Peyer's patch (tissue), 4 donors: ENCODE data around the gene DIO3.

Experiments used
- CTCF ChIP-seq, 6 experiments: fragments of 450-650 bp in 4 of 6; fragments of 200-600 bp in 2 of 6; sonication (generic) in 1 of 6; IDR thresholded peaks; one replicate each; pipeline ENCODE4 v1.5.1; 2017 to 2019; ENCODE audit warnings: antibody characterized with exemption in 6 of 6, mild to moderate bottlenecking in 3 of 6, moderate library complexity in 1 of 6
- POLR2A ChIP-seq, 2 donors: fragments of 450-650 bp; IDR thresholded peaks; one replicate each; pipeline ENCODE4 v1.5.1; 2017; ENCODE audit warnings: antibody characterized with exemption in 2 of 2, mild to moderate bottlenecking in 2 of 2, moderate library complexity in 2 of 2

GRCh38 chr14:101538878-101539277 is 22.4 kb upstream of the DIO3 start:
- TF ChIP-seq CTCF (IDR thresholded peaks at IDR 0.05) (no peak), POLR2A (IDR thresholded peaks at IDR 0.05) (no peak)
